ENCODE results near the gene RC3H1.

DNA sequence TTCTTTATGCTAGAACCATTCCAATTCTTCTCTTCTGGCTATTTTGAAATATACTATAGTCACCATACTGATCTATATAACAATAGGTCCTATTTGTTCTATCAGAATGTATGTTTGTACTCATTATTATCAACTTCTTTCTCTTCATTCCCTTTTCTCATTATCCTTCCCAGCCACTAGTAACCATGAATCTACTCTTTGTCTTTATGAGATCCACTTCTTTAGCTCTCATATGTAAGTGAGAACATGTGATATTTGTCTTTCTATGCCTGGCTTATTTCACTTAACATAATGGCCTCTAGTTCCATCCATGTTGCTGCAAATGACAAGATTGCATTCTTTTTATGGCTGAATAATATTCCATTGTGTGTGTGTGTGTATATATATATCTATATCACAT lies 31.7 kb upstream of the RC3H1 start:
- TF ChIP-seq RFX7 (CRISPR knock-in tag; IDR thresholded peaks at IDR 0.05) (no peak), ETV6 (IDR thresholded peaks at IDR 0.05; ENCODE audit: borderline replicate concordance in 1 of 2, low read depth in 2 of 2, low read length in 1 of 2) (no peak), ETV6 (CRISPR knock-in tag; IDR thresholded peaks at IDR 0.05; ENCODE audit: borderline replicate concordance) (no peak), EGR1 (conservative IDR thresholded peaks at IDR 0.05) (no peak), PCBP2 (IDR thresholded peaks at IDR 0.05; ENCODE audit: low read depth, low read length, poor library complexity, severe bottlenecking) (no peak), TCF3 (CRISPR knock-in tag; IDR thresholded peaks at IDR 0.05) (no peak)
- TF ChIP-seq, protein P1, sequence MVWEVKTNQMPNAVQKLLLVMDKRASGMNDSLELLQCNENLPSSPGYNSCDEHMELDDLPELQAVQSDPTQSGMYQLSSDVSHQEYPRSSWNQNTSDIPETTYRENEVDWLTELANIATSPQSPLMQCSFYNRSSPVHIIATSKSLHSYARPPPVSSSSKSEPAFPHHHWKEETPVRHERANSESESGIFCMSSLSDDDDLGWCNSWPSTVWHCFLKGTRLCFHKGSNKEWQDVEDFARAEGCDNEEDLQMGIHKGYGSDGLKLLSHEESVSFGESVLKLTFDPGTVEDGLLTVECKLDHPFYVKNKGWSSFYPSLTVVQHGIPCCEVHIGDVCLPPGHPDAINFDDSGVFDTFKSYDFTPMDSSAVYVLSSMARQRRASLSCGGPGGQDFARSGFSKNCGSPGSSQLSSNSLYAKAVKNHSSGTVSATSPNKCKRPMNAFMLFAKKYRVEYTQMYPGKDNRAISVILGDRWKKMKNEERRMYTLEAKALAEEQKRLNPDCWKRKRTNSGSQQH (CRISPR knock-in tag; IDR thresholded peaks at IDR 0.05): no peak

Data from K562 (cell line).